ENCODE data around the gene YWHAH.

YWHAH gene

DNA sequence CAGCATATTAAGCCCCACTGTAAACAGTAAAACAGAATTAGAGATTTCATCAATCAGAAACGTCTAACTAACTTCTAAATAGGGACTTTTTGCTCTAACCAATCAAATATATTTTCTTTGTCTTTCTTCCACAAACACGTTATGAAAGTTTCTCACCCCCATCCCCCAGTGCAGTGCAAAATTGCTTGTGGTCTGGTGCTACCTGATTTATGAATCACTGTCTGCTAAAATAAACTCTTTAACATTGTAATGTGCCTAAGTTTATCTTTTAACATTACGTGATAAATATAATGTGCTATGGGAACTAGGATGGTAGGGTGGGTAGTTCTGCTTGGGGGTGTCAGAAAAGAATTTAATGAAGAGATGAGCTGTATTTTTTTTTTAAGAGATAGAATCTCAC lies 51.5 kb downstream of the YWHAH start:
- Histone ChIP-seq H3K79me2 (ENCODE audit: insufficient read depth, low read length) (no peaks in the 10 kb centered on the region), H2AFZ (ENCODE audit: low read depth, low read length, severe bottlenecking) (no peak overlapping the region), H3K9me3 (ENCODE audit: insufficient read depth, low read length) (no peaks in the 10 kb centered on the region), H3K27ac (ENCODE audit: low read depth, low read length) (no peak overlapping the region), H3K9ac (ENCODE audit: low read length) (no peak overlapping the region), H3K27me3 (ENCODE audit: low read length) (no peaks in the 10 kb centered on the region), H3K4me2 (ENCODE audit: low read depth, low read length, poor library complexity, severe bottlenecking) (no peak overlapping the region), H3K36me3 (ENCODE audit: low read length) (no peaks in the 10 kb centered on the region), H3K9me2 (replicated peaks; ENCODE audit: insufficient read depth, low read length) (no peaks in the 10 kb centered on the region), H3K4me3 (ENCODE audit: insufficient read depth, low read length, poor library complexity, severe bottlenecking) (no peak overlapping the region), H4K20me1 (ENCODE audit: low read depth, low read length) (no peaks in the 10 kb centered on the region), H3F3A (ENCODE audit: insufficient read depth) (no peaks in the 10 kb centered on the region)
- TF ChIP-seq, protein P1, sequence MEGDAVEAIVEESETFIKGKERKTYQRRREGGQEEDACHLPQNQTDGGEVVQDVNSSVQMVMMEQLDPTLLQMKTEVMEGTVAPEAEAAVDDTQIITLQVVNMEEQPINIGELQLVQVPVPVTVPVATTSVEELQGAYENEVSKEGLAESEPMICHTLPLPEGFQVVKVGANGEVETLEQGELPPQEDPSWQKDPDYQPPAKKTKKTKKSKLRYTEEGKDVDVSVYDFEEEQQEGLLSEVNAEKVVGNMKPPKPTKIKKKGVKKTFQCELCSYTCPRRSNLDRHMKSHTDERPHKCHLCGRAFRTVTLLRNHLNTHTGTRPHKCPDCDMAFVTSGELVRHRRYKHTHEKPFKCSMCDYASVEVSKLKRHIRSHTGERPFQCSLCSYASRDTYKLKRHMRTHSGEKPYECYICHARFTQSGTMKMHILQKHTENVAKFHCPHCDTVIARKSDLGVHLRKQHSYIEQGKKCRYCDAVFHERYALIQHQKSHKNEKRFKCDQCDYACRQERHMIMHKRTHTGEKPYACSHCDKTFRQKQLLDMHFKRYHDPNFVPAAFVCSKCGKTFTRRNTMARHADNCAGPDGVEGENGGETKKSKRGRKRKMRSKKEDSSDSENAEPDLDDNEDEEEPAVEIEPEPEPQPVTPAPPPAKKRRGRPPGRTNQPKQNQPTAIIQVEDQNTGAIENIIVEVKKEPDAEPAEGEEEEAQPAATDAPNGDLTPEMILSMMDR (IDR thresholded peaks at IDR 0.05; ENCODE audit: insufficient read depth, low read length, poor library complexity, severe bottlenecking), result no peak
- TF ChIP-seq EZH2phosphoT487 (conservative IDR thresholded peaks at IDR 0.05; ENCODE audit: low read length), result no peak

DNA sequence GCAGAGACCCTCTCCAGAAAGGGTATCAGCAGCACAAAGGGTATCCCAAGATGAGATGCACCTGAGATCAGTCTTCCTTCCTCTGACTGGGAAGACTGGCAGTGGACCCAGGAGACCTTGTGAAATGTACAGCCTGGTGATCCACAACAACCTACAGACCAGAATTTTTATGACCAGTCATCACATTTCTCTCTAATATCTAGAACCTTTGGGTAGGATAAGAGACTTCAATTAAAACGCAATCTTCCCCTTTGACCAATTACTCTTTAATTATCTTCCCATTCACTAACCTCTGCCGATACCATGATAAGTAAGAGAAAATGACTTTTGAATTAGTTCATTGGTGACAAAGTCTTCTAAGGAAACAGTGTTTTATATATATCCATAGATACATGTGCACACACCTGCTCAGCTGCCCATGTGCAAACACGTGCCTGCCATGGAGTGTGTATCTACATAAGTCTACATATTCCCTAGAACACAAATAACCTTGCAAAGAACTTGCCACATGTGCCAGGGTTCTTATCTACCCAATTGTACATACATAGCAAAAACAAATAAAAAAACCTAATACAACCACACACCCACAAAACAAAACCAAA lies 54.5 kb downstream of the YWHAH start:
- no peak for TF ChIP-seq EZH2phosphoT487 (conservative IDR thresholded peaks at IDR 0.05; ENCODE audit: low read length)
- TF ChIP-seq, protein P1 (IDR thresholded peaks at IDR 0.05; ENCODE audit: insufficient read depth, low read length, poor library complexity, severe bottlenecking), result no peak
- Histone ChIP-seq H3F3A (ENCODE audit: insufficient read depth) (no peaks in the 10 kb centered on the region), H3K36me3 (ENCODE audit: low read length) (no peaks in the 10 kb centered on the region), H3K9me3 (ENCODE audit: insufficient read depth, low read length) (no peaks in the 10 kb centered on the region), H3K9me2 (replicated peaks; ENCODE audit: insufficient read depth, low read length) (no peaks in the 10 kb centered on the region), H3K9ac (ENCODE audit: low read length) (no peak overlapping the region), H3K27ac (ENCODE audit: low read depth, low read length) (no peak overlapping the region), H3K4me2 (ENCODE audit: low read depth, low read length, poor library complexity, severe bottlenecking) (no peak overlapping the region), H3K79me2 (ENCODE audit: insufficient read depth, low read length) (no peaks in the 10 kb centered on the region), H3K4me3 (ENCODE audit: insufficient read depth, low read length, poor library complexity, severe bottlenecking) (no peak overlapping the region), H2AFZ (ENCODE audit: low read depth, low read length, severe bottlenecking) (no peak overlapping the region), H3K27me3 (ENCODE audit: low read length) (no peaks in the 10 kb centered on the region), H4K20me1 (ENCODE audit: low read depth, low read length) (no peaks in the 10 kb centered on the region)

GRCh38 chr22:32000181-32000580 lies 55.8 kb downstream of the YWHAH start:
- Histone ChIP-seq H3K27me3 (ENCODE audit: low read length) (no peaks in the 10 kb centered on the region), H3K9me2 (replicated peaks; ENCODE audit: insufficient read depth, low read length) (no peaks in the 10 kb centered on the region), H3K79me2 (ENCODE audit: insufficient read depth, low read length) (no peaks in the 10 kb centered on the region), H3K9me3 (ENCODE audit: insufficient read depth, low read length) (no peaks in the 10 kb centered on the region), H4K20me1 (ENCODE audit: low read depth, low read length) (no peaks in the 10 kb centered on the region), H3K27ac (ENCODE audit: low read depth, low read length) (no peak overlapping the region), H3K4me2 (ENCODE audit: low read depth, low read length, poor library complexity, severe bottlenecking) (no peak overlapping the region), H3K9ac (ENCODE audit: low read length) (no peak overlapping the region), H2AFZ (ENCODE audit: low read depth, low read length, severe bottlenecking) (no peak overlapping the region), H3F3A (ENCODE audit: insufficient read depth) (no peaks in the 10 kb centered on the region), H3K36me3 (ENCODE audit: low read length) (no peaks in the 10 kb centered on the region), H3K4me3 (ENCODE audit: insufficient read depth, low read length, poor library complexity, severe bottlenecking) (no peak overlapping the region)
- TF ChIP-seq EZH2phosphoT487 (conservative IDR thresholded peaks at IDR 0.05; ENCODE audit: low read length), result no peak
- TF ChIP-seq, protein P1 (IDR thresholded peaks at IDR 0.05; ENCODE audit: insufficient read depth, low read length, poor library complexity, severe bottlenecking), result no peak
